HG02943 (cell line): ENCODE measurements around the gene CSAD.

Experiments used
- ATAC-seq: cut with Tn5 transposase; IDR thresholded peaks from one replicate; pipeline ENCODE4 v1.9.1; 2021; ENCODE audit warnings: mild to moderate bottlenecking, low read depth, moderate library complexity; ENCODE audit not compliant: unreplicated experiment

CSAD gene

DNA sequence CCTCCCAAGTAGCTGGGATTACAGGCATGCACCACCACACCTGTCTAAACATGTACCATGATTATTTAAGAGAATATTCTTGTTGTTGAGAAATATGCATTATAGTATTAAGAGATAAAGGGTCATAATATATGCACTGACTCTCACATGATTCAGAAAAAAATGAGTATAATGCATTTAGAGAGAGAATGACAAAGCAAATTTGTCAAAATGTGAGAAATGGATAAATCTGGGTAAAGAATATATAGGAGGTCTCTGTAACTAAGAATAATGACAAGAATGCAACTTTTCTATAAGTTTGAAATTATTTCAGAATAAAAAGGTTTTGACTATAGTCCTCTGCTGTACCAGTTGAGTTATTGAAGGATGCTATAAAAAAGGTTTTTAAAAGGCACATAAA is 28.3 kb downstream of the CSAD start:
- ATAC-seq: no peak

DNA sequence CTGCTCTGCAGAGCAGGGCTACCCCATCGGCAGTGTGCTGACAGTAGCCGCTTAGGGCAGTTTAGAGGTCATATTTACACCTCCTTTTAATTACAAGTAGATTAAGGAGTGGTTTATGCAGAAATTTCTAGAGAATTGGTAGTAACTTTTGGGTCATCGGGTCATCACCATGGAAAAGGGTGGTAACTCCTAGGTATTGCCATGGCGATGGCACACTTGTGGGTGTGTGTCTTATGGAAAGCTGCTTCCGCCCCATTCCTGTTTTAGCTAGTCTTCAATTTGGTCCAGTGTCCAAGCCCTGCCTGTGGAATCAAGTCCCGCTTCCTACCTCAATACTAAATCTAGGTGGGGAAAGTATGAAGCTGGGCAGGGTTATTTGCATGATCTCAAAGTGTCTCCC is 29.7 kb downstream of the CSAD start:
- no peak for ATAC-seq

DNA sequence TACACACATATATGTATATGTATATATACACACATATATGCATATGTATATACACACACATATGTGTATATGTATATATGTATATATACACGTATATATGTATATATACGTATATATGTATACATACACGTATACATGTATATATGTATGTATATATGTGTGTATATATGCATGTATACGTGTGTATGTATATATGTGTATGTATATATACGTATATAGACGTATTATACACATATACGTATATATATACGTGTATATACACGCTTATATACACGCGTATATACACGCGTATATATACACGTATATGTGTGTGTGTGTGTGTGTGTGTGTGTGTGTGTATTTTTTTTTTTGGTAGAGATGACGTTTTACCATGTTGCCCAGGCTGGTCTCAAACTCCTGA is 33.1 kb downstream of the CSAD start:
- no peak for ATAC-seq

DNA sequence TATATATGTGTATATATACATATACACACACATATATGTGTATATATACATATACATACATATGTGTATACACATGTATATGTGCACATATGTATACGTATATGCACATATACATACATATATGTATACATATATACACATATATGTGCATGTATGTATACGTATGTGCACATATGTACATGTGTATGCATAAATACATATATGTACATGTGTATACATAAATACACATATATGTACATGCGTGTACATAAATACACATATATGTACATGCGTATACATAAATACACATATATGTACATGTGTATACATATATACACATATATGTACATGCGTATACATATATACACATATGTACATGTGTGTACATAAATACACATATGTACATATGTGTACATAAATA is 33.5 kb downstream of the CSAD start:
- no peak for ATAC-seq

DNA sequence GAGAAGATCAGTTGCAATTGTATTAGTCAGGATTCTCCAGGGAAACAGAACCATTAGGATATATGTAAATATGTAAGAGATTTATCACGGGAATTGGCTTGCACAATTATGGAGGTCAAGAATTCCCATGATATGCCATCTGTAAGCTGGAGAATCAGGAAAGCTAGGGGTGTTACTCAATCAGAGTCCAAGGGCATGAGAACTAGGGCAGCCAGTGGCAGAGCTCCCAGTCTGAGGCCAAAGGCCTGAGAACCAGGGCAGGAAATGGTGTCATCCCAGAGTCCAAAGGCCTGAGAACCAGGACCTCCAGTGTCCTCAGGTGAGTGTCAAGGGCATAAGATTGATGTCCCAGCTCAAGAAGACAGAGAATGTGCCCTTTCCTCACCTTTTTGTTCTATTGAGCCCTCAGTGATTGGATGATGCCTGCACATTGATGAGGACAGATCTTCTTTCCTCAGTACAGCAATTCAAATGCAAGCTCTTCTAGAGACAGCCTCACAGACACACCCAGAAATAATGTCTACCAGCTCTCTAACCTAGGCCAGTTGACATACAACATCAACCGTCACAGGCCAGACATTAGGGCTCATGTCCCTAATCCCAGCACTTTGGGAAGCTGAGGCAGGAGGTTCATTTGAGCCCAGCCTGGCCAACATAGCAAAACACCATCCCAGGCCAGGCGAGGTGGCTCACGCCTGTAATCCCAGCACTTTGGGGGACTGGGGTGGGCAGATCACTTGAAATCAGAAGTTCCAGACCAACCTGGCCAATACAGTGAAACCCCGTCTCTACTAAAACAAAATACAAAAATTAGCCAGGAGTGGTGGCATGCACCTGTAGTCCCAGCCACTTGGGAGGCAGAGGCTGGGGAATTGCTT is 35.1 kb downstream of the CSAD start:
- ATAC-seq: no peak

DNA sequence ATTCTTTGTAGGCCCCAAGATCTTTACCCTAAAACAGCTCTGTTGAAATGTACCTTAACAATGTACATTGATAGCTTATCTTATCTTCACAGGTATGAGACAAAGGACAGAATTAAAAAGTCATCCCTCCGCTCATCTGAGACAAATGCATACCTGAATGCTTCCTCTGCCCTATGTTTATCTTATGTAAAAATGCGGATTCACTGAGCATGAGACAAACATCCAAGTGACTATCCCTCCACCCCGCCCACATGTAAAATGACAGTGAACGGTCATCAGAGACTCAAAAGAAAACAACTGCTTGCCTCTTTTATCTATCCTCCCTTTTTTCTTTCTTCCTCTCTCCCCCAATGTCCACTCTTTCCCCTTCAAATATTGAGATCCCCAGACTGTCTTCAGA is 37.4 kb downstream of the CSAD start:
- no peak for ATAC-seq

DNA sequence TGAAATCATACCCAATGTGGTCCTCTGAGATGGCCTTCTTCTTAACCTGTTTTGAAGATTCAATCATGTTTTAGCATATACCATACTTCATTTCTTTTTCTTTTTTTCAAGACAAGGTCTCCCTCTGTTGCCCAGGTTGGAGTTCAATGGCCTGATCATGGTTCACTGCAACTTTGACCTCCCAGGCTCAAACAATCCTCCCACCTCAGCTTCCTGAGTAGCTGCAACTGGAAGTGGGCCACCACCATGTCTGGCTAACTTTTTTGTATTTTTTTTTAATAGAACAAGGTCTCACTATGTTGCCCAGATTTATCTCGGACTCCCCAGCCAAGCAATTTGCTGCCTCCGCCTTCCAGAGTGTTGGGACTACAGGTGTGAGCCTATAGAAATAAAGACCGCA is 47.0 kb downstream of the CSAD start:
- ATAC-seq: no peak

DNA sequence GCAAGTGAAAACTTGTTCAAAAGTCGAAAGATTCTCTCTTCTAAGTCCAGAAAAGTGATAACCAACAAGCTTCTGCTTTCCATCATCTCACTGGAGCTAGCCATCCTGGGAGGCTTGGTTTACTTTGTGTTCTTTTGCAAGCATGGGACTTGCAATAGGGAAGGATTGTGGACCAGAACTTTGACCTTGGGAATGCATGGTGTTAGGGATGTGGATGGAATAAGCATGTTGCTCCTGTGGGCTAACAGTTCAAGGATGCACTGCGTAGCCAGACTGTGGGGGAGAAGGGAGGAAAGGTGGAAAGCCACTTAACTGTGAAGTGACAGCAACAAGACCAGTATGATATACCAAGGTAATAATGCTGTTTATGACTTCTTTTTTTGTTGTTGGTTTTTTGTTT is 48.9 kb downstream of the CSAD start:
- no peak for ATAC-seq

DNA sequence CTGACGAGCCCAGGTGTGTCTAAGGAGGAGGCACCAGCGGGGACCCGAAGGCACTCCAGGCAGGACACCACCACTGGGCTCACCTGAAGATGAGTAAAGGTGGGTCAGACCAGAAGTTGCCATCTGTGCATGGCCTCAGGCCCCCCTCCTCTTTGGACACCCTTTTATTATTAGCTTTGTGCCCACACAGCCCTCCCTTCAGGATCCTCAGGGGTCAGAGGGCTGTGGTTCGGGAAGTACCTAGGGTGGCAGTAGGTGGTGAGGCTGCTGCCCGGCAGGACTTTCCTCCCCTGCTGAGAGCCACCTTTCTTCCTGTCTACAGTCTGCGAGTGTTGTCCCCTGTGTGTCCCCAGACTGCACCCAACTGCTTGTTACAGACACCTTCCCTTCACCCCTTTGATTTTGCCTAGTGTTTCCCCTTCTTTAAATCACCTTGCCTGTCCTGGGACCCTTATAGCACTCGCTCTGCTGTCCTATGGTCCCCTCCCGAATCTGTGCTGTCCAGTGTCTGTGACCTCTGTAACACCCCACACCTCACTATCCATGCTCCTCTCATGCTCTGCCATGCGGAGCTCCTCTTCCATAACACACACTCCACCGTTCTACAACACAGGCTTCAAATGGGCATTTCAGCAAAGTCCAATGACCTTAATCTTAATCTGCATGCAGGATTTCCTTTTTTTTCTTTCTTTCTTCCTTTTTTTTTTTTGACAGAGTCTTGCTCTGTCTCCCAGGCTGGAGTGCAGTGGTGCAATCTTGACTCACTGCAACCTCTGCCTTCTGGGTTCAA is 51.8 kb downstream of the CSAD start:
- no peak for ATAC-seq

DNA sequence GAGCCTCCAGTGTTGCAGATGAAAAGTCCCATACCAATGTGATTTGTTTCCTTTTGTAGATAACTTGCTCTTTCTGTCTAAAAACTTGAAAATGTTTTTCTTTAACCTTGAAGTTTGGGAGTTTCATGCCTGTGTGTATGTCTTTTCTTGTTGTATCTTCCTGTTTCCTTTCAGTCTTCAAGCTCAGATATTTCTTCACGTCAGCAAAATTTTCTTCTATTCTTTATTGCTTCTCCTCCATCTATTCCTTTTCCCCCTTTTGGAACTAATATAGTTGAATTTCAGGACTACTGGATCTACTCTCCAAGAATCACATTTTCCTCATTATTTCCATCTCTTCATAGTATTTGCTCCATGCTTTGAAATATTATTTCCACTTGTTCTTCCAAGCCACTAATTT is 53.6 kb downstream of the CSAD start:
- ATAC-seq: no peak

DNA sequence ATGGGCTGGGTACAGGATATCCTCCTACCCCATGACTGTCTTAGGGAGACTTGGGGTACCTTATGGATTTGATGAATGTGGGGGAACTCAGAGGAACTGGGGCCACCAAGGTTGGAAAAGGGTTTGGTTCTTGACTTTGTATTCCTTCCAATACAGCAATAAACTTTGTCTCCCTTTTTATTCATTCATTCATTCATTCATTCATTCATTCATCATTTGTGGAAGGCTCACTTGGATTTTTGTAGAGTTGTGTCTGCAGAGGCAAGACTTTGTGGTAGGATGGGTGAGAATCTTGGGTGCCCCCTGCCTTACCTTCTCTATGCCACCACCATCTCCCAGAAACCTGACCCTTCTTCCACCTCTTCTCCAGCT is 56.4 kb downstream of the CSAD start:
- no peak for ATAC-seq

DNA sequence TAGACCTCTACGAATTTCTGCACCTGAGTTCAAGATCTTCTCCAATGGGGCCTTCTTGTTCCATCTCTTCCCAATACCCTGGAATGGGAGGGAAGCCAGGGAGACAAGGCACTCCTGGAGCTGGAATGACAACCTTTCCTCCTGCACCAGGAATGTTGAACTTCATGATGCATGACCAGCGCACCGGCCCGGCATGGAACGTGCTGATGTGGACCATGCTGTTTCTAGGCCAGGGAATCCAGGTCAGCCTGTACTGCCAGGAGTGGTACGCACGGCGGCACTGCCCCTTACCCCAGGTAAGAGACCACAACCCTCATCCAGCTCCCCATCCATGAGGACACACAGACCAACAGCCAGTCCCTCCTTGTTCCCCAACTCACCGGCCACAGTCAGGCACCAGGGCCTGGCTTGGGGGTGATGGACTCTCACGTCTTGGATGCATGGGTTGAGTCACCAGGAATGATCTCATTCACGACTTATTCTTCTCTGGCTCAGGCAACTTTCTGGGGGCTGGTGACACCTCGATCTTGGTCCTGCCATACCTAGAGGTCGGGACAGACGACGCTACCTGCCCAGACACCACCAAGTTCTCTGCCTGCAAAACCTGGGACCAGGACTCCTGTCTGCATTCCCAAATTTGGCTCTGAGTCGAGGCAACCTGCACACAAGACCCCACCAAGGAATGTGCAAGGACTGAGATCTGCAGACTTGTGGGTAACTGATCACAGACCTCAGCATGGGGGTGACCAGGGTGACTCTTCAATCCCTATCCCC is 57.0 kb downstream of the CSAD start:
- no peak for ATAC-seq

DNA sequence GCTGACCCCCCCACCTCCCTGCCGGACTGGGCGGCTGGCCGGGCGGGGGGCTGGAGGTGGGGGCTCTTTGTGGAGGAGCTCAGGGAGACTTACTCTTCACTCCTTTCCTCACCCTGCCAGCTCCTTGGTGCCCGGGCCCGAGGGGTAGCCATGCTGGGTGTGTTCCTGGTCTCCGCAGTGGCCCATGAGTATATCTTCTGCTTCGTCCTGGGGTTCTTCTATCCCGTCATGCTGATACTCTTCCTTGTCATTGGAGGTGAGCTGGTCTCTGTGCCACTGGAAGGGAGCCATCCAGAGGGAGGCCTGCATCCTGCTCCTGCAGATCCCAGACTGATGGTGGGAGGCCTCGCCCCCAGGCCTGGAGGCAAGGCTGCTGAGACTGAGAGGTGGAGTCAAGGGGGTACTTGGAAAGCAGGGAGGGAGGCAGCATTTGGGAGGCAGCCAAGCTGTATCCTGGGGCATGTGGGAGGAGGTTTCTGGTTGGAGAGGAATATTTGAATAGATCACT is 57.7 kb downstream of the CSAD start:
- no peak for ATAC-seq

DNA sequence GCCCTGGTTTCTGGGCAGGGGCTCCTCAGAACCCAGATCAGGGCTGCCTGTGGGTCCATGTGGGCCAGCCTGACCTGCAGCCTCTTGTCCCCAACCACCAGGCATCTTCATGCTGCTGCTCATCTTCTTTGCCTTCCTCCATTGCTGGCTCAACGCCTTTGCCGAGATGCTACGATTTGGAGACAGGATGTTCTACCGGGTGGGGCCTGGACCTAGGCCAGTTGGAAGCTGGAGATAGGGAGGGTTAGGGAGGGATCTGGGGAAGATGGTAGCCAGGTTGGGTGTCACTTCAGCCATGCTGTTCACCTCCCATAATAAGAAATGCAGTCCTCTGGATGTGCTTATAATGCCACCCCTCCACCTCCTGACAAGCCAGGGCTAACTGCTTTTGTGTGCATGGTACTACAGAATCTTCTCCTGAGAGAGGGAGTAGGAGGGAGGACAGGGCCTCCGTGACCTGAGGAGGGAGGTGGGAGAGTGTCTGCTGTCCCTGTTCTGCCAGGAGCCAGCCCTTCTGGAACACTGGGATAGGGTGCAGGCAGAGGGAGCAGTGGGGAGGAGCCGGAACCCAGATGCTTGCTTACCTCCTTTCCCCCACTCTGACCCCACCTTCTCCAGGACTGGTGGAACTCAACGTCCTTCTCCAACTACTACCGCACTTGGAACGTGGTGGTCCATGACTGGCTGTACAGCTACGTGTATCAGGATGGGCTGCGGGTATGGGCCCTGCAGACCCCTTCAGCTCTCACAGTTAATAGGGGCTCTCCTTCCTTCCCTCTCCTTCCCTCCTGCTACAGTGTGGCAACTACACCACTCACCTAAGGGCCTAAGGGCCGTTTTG is 59.8 kb downstream of the CSAD start:
- ATAC-seq: no peak

DNA sequence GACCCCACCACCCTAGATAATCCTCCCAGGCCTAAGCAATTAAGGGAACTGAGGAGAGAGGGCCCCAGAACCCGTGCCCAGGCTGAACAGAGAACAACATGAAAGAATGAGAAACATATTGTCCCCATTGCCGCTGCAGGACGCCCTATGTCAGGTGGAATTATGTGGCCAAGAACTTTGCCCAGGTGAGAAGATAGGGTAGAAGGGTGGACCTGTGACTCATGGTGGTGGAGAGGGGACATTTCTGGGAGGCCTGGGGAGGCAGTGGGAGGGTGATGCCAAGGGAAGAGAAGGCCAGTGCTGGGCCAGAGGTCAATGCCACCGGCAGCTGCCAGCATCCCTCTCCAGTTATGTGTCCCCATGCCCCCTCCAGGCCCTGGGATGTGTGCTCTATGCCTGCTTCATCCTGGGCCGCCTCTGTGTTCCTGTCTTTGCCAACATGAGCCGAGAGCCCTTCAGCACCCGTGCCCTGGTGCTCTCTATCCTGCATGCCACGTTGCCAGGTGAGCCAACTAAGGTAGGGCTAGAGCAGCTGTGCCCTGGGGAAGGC is 61.9 kb downstream of the CSAD start:
- ATAC-seq: no peak

DNA sequence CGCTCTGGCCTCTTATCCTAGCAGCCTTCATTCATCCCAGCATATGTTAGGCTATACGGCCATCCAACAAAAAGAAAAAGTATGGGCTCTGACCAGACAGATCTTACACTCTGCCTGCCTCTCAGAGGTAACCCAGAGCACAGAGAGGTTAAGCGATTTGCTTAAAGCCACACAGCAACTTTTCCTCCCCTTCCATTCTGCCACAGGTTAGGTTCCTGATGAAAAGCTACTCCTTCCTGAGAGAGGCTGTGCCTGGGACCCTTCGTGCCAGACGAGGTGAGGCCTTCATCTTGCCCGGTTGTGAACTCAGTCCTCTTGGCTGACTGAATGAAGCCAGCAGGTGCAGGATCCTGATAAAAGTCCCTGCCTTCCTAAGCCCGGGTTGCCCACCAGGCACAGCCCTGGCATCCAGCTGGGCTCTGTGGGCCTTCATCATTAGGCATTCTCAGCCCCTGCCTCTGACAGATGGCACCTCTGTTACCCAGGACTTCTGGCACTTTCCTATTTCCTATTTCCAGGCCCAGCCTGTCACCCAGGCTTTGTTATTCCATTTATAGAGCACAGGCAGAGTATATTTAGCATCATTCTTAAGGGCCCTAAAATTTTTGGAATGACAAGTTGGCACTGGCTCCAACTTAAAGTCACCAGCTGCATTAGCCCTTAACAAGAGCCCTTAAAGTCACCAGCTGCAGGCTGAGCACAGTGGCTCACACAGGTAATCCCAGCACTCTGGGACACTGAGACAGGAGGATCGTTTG is 64.7 kb downstream of the CSAD start:
- ATAC-seq: no peak

DNA sequence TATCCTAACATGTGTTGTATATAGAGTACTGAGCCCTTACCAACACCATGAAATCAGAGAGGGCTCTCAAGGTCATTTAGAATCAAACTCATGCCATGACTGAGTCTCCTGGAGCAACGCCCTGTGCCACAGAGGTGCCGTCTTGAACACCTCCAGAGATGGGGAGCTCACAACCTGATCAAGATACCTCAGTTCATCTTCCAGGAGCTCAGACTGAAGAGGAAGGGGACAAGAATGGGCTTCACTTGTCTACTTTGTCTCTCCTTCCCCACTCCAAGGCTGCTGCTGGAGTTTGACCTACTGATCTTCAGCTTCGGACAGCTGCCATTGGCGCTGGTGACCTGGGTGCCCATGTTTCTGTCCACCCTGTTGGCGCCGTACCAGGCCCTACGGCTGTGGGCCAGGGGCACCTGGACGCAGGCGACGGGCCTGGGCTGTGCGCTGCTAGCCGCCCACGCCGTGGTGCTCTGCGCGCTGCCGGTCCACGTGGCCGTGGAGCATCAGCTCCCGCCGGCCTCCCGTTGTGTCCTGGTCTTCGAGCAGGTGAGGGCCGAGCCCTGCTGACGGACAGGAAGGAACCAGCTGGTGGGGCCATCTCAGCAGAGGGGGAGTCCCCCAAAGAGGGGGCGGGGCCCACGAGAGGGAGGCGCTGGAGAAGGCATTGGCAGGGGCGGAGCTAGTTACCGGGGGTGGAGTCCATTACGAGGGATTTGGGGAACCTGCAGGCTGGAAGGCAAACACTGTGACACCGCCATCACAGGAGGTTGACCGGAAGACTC is 65.4 kb downstream of the CSAD start:
- no peak for ATAC-seq

DNA sequence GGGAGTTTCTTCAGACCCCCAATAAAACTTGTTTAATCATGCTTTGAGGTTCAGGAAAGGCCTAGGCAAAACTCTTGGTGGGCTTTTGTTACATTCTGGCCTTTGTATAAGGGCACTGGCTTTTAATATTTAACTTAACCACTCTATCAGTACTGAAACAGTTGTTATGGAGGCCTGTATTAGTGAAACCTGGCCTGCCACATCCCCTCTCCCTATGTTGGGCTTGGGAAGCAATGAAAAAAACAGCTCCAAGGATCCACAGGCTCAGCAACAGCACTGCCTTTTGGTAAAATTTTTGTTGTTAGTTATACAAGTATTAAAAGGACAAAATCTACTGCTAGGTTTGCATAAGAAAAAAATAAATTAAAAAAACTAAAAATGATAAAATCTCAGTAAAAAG is 66.8 kb downstream of the CSAD start:
- no peak for ATAC-seq
